ELF-1 (cell line): Measurements from ENCODE around the gene CCDC68.

Experiments
- DNase-seq: peaks from one replicate; pipeline ENCODE4 v3.0.0-alpha.2; 2016; ENCODE audit warnings: low read depth, low spot score

CCDC68 gene

GRCh38 chr18:54919412-54919811, 39.8 kb downstream of the CCDC68 start:
- DNase-seq: no peak

DNA sequence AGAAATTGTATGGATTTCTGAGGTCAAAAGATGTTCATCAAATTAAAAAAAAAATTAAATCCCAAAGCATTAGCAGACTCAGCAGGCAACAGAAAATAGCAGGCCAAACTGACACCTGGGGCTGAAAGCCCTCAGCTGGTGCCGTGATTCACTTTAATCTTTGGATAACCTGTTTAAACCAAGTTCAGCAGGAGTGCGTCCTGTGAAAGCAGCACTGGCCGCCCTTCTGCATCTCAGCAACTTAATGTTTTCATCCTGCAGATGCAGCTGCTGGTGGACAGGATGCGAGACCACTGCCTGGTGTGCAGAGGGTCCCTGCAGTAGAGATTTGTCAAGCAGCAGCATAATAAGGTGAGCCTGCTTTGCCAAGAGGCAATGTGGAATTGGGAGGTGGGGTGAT, 41.2 kb downstream of the CCDC68 start:
- DNase-seq: no peak

DNA sequence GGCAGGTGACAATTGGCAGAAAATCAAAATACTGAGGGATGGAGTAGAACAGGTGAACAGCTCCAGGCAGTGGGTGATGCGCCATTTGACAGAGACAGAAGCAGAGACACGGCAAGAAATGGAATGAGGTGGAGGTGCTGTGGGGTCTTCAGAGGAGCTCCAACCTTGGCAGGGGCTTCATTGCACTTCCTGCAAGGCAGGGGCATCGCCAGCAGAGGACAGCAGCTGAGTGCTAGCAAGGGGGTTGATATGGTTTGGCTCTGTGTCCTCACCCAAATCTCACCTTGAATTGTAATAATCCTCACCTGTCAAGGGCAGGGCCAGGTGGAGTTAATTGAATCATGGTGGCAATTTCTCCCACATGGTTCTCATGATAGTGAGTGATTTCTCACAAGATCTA, 42.8 kb downstream of the CCDC68 start:
- DNase-seq: no peak

DNA sequence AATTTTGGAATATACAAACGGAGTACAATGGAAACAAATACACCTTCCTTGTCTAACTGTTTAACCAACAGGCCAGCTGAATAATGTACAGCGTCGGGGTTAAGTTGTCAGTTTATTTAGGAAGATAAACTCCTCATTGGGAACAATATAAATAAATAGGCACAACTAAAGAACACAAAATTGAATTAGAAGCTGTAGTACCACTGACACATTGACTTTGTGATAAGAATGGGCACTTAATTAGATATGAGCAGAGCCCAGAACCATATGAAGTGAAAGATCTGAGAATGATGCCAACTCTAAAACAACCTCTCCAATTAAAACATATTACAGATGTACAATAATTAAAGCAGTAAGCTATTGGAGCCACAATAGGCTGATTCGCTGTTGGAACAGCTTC, 44.4 kb downstream of the CCDC68 start:
- DNase-seq: no peak

DNA sequence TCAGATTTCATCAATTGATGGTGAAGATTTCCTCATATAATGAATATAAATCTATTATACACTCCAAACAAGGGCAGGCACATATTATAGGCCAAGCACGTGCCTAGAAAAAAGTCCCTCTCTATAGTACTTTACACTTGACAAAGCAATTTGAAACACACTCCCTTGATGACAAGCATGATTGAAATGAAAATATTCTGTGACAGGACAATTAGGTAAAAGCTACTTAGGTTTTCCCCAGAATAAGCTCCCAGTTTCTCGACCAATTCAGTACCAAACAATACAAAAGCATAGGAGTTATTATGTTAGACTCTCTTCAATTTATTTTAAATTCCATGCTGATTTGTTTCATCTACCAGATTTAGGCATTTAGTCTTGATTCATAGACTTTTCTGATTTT, 47.7 kb downstream of the CCDC68 start:
- DNase-seq: no peak

DNA sequence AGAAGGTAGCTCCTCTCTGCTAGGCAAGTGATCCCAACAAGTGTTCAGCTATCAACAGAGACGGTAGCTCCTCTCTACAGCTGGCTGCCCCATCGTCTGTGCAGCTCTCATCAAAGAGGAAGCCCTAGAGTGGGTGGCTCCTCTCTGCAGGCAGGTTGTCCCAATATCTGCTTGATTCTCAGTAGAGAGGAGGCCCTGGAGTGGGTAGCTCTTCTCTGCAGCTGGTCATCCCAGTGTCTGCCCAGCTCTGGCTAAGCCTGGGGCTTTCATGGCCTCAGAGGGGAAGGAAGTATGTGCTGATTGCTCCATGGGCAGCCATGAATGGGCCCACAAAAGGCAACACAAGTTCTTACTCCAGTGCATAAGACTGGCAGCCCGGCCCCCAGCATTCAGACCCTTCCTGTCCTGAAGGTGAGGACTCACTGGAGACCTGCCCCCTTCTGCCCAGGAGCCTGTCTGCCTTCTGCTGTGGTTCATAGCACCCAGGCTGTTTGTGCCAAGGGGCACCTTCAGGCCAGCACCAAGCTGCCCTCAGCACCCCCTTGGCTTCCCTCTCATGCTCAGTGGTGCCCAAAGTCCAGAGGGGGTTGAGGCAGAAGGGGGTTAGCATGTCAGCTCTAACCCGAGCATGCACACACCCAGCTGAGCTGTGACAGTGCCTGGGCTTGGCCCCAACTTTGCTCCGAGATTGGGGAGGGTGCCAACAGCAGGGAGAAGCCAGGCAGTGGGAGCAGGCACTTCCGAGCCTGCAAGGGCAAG, 48.9 kb downstream of the CCDC68 start:
- DNase-seq: no peak

DNA sequence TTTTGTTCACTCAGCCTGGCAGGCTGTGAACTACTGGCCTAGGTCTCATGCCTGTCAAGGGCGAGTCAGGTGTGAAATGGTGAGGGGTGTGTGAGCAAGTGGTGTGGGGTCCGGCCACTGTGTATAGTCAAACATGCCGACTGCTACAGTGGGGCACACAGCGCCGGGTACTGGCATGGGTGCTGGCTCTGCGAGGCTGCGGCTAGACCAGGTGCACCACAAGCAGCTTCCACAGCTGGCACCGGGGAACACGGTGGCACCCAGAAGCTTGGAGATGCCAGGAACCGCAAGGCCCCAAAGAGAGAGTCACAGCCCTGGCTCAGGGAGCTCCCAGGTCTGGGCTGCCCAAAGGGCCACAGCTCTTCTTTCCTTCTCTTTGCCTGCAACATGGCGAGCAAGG, 49.7 kb downstream of the CCDC68 start:
- no peak for DNase-seq

DNA sequence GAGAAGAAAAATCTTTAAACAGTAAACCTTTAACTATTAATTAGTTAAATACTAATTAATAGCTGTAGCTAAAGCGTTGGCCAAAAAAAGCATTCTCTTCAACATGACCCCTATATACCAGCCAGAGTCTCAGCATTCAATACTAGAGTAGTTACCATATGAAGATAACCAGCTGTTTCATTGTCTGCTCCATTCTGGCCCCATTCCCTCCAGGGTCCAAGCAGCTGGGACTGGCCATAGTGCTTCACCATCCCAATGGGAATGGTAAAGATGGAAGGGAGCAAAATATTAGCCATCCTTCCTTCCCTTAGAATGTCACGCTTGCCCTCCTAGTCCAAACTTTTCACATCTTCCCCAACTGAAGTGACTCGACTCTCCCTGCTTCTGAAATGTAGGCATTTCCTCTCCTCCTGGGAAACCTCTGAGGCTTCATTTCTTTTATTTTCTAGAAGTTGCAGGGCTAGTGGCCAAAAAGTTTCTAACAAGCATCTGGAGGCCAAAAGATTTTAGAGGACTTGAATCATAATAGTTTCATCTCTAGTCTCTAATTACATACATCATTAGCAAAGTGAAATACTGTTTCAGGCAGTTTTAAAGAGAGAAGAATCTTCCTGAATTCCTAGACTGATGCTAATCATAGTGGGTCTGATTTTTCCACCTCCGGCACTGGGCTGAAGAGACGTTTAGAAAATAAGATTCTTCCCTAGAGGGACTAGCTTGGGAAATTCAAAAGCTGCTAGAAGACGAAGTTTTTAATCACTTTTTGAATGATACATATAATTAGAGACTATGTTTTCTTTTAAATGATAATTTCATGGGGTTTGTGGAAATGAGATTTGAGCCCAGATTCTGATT, 52.7 kb downstream of the CCDC68 start:
- DNase-seq: no peak

GRCh38 chr18:54905629-54906028, 53.6 kb downstream of the CCDC68 start:
- no peak for DNase-seq

DNA sequence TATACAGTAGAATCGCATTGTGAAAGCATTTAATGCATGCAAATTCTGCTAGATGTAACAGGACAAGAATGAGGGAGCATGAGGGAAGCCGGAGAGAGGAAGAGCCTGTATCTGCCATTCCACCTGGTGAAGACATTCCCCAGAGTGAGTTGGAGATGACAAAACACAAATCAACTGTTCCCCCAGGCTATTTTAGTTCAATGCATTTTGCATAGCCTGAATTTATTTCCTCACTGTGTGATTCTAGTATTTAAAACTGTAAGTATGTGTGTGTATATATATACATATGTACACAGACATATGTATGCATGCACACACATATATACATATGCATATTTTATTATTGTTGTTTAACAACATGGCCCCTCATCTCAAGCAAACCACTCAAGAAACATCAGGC, 54.7 kb downstream of the CCDC68 start:
- no peak for DNase-seq

DNA sequence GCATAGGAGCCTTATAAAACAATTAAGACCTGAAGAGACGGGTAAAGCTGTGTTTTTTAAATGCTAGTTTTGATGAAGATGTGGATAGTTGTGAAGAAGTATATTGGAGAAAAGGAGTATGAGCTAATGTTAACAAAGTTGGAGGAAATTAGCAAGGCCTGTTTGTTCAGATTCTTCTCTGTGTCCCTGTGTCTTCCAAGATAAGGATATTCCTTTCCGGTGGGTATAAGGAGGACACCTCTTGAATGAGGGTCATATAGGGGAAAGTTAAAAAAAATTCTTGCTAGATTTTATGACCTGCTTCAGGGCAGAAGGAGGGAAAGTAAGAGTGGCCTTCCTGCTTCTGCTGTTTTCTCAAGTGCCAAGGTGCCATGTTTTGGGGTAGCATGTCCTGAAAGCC, 59.0 kb downstream of the CCDC68 start:
- DNase-seq: no peak

DNA sequence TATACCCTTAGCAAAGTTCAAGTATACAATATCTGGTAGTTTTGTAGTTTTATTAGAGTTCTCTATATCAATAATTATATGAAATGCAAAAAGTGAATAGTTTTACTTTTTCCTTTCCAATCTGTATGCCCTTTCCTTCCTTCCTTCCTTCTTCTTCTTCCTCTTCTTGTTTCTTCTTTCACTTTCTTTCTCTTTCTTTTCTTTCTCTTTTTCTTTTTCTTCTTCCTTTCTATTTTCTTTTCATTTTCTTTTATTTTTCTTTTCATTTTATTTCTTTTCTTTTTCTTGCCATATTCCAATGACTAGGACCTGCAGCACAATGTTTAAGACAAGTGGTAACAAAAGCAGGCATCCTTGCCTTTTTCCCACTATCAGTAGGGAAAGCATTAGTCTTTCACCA, 59.8 kb downstream of the CCDC68 start:
- DNase-seq: no peak

- DNase-seq: no peak
Measured at GRCh38 chr18:54888933-54889332, 70.3 kb downstream of the CCDC68 start.

DNA sequence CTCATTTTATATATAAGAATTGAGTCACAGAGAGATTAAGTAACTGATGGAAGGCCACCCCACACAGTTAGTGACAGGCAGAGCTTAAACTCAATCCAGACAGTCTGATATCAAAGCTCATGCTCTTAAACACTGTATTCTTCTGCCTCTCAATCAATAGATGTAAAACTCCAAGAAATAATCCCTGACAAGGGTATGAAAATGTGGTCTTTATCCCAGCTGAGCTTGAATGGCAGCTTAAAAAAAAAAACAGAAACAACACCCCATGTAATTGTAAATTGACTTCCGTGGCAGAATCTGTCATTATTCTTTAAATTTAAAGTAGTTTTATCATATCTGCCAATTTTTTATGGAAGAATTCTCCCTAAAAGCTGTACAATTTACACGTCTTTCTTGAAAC, 70.9 kb downstream of the CCDC68 start:
- DNase-seq: no peak

DNA sequence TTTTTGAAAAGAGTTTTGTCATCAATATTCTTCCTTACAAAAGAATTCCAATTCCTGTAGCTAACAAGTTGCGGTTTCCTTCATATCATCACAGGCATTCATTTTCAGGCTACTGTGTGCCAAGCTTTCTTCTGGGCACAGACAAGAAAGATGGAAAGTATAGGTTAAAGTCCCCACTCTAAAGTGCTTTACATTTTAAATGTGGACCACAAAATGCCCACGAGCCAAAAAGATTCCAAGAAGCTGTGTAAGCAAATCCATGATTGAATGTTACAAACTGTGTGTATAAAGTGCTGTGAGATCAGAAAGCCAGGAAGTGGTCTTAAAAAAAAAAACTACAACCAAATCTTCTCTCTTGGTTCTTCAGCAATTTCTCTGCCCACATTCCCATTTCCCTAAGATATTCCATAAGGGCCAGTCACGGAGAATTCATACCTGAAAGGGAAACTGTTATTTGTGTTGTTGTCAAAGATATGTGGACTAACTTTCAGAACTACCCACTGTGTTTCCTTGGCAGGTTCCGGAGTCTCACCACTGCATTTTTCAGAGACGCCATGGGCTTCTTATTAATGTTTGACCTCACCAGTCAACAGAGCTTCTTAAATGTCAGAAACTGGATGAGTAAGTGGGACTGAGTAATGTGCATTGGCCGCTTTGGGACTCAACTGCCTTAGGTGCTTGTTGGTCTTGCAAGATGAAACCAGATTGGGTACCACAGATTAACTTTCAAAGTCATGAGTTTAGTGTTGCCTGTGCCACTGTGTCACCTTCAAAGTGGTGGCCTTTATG, 75.3 kb downstream of the CCDC68 start:
- no peak for DNase-seq

GRCh38 chr18:54882318-54882717, 76.9 kb downstream of the CCDC68 start:
- DNase-seq: no peak

- DNase-seq: no peak
Measured at GRCh38 chr18:54881229-54881768, 78.0 kb downstream of the CCDC68 start.

- DNase-seq: peak; percentile 14
Measured at GRCh38 chr18:54880395-54881105, 78.7 kb downstream of the CCDC68 start.

DNA sequence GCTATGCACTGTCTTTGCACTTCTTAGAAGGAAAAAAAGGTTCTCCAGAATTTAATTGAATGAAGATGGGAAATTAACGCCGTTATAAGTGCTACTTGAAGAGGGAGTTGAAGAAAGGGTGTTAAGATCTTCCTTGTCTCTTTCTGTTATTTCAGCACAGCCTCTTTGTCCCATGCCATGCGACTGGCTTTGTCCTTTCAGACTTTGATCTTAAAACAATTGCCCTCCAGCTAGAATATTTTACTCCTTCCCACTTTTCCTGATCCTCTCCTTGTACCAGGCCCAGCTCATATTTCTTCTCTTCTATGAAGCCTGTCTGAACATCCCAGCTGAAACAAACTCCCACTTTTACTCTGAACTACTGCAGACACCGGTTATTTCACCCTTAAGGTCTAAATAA, 79.6 kb downstream of the CCDC68 start:
- peak; percentile 39 for DNase-seq

DNA sequence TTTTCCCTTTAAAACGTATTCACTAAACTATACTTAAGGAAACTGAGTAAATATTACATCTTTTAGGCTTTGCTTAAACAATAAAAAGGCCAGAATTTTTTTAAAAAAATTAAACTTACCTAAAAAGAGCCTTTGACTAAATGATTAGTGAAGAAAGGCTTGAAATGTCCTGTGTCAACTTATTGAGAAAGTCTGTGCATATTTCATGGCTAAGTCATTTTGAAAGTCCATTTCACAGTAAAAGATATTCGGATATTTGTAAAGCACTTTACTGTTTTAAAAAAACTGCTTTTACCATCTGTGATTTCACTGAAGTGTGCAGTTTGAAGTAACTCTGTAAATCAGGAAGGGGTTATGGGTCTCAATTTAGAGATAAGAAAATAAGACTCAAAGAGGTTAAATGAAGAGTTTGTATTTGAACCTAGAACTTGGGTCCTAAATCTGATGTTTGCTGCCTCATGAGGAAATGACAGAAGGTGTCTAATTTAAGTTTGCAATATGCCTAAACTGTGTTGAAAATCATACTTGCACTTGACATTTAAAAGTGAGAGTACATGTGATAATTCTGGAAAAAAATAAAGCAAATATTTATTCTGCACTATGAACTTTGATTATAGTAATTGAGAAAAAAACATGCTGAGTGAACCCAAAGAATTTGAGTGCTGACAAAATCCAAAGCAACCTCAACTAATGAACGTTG, 80.5 kb downstream of the CCDC68 start:
- no peak for DNase-seq

GRCh38 chr18:54878159-54878622, 81.1 kb downstream of the CCDC68 start:
- no peak for DNase-seq
